Right atrium auricular region (tissue), 2 donors: ENCODE data around the gene SERPINB2. TPM values are rescaled to one million over a fixed set of nuclear protein-coding genes. Genes with fewer than 3 reads are reported as not detected.

Experiments
- DNase-seq: peaks from one replicate; pipeline ENCODE4 v3.0.0-alpha.2; 2019; ENCODE audit warnings: low spot score
- H3K27ac ChIP-seq, 2 donors: fragments of 200-600 bp; sonication (generic); 1 replicate in 1 of 2; 2 replicates in 1 of 2; pipeline ENCODE4 v1.5.1; 2016 to 2019
- H3K27me3 ChIP-seq, 2 donors: fragments of 200-600 bp; sonication (generic); one replicate each; pipeline versions ENCODE4 v1.5.1 to v1.6.0; 2017 to 2019
- H3K36me3 ChIP-seq: fragments of 200-600 bp; sonication (generic); one replicate; pipeline ENCODE4 v1.5.1; 2016
- H3K4me1 ChIP-seq, 2 donors: fragments of 200-600 bp; sonication (generic); one replicate each; pipeline versions ENCODE4 v1.5.1 to v1.6.0; 2017 to 2019
- H3K4me3 ChIP-seq, 2 donors: fragments of 200-600 bp; sonication (generic); 1 replicate in 1 of 2; 2 replicates in 1 of 2; pipeline ENCODE4 v1.5.1; 2017 to 2019; ENCODE audit warnings: mild to moderate bottlenecking in 1 of 2, moderate library complexity in 1 of 2
- H3K9me3 ChIP-seq, 2 donors: fragments of 200-600 bp; sonication (generic); one replicate each; pipeline ENCODE4 v1.5.1; 2019
- total RNA-seq, 2 donors: library from RNA; depleted of rRNA; stranded (reverse); fragments of >200 nt; gene quantifications; one replicate each; pipeline ENCODE4 v1.1.0, GENCODE V29; 2016
- TF ChIP-seq, protein P1 (sequence below), 2 donors: fragments of 200-600 bp; sonication (generic); IDR thresholded peaks; one replicate each; pipeline ENCODE4 v1.5.1; 2019; ENCODE audit warnings: antibody characterized with exemption in 2 of 2

The SERPINB2 gene
- 1 to 10 TPM in 1 of 2 donors, under 1 TPM in 1; 0.94 to 2.3 TPM for total RNA-seq

- Histone ChIP-seq H3K27ac (no peak within 1 kb of the TSS), H3K36me3 (no peaks in the 10 kb centered on the region), H3K4me1 (peaks cover 0 to 9% of the 10 kb centered on the region in 2 donors), H3K4me3 (no peak within 1 kb of the TSS), H3K9me3 (no peaks in the 10 kb centered on the region), H3K27me3 (no peaks in the 10 kb centered on the region)
- no peak for DNase-seq
- TF ChIP-seq, protein P1, sequence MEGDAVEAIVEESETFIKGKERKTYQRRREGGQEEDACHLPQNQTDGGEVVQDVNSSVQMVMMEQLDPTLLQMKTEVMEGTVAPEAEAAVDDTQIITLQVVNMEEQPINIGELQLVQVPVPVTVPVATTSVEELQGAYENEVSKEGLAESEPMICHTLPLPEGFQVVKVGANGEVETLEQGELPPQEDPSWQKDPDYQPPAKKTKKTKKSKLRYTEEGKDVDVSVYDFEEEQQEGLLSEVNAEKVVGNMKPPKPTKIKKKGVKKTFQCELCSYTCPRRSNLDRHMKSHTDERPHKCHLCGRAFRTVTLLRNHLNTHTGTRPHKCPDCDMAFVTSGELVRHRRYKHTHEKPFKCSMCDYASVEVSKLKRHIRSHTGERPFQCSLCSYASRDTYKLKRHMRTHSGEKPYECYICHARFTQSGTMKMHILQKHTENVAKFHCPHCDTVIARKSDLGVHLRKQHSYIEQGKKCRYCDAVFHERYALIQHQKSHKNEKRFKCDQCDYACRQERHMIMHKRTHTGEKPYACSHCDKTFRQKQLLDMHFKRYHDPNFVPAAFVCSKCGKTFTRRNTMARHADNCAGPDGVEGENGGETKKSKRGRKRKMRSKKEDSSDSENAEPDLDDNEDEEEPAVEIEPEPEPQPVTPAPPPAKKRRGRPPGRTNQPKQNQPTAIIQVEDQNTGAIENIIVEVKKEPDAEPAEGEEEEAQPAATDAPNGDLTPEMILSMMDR (IDR thresholded peaks at IDR 0.05) = no peak
Observed at GRCh38 chr18:63887424-63887823, at the start of gene SERPINB2. Gene SERPINB2, plus strand, starts transcription at chr18:63887705. Its CDS starts 3,740 bp downstream, at chr18:63891445.

GRCh38 chr18:63843008-63843407 lies 44.5 kb upstream of the SERPINB2 start:
- no peaks in the 10 kb centered on the region for H3K4me1 ChIP-seq
- no peaks in the 10 kb centered on the region for H3K27me3 ChIP-seq
- no peak overlapping the region for H3K4me3 ChIP-seq

DNA sequence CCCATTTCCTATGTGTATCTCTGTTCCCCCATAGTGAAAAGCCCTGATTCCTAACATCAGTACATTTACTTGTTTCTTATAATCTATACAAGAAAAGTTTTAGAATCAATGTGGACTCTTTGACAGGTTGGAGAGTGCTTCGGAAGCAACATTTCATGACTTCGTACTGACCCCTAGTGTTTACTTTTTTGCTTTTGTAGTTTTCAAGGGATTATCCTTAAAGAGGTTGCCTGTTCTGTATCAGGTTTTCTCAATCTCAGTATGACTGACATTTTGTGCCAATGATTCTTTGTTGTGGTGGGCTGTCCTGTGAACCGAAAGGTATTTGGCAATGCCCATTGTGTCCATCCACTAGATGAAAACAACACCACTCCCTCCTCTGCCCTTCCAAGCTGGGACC lies 43.3 kb upstream of the SERPINB2 start:
- Histone ChIP-seq H3K36me3 (no peaks in the 10 kb centered on the region), H3K9me3 (no peaks in the 10 kb centered on the region), H3K27ac (no peak overlapping the region), H3K4me1 (no peaks in the 10 kb centered on the region), H3K27me3 (no peaks in the 10 kb centered on the region), H3K4me3 (no peak overlapping the region)
- DNase-seq = no peak
- TF ChIP-seq, protein P1 (IDR thresholded peaks at IDR 0.05) = peak in 1 of 2 donors; percentile 39

More at GRCh38 chr18:63843008-63843407, 44.5 kb upstream of the SERPINB2 start:
- no peak for DNase-seq
- Histone ChIP-seq H3K36me3 (no peaks in the 10 kb centered on the region), H3K27ac (no peak overlapping the region), H3K9me3 (no peaks in the 10 kb centered on the region)
- TF ChIP-seq, protein P1 (IDR thresholded peaks at IDR 0.05) = no peak

DNA sequence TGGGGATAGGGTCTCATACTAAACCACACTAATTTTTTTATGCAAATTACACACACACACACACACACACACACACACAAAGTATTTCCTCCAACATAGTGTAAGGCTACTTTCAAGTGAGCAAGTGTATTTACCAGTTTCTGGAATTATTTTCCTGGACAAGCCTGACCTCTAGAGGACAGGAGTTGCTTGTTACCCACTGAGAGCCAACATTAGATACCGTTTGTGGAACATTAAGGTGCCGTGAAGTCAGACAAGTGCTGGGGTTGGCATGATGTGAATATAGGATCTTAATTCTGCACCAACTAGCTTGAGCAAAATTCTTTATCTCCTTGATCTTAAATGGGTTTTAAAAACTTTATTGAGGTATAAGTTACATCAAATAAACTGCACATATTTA lies 39.3 kb upstream of the SERPINB2 start:
- H3K4me1 ChIP-seq = no peaks in the 10 kb centered on the region
- H3K9me3 ChIP-seq = no peaks in the 10 kb centered on the region
- no peak overlapping the region for H3K27ac ChIP-seq
- TF ChIP-seq, protein P1 (IDR thresholded peaks at IDR 0.05) = peak in 1 of 2 donors; percentile 60
- DNase-seq = no peak
- no peaks in the 10 kb centered on the region for H3K36me3 ChIP-seq
- no peaks in the 10 kb centered on the region for H3K27me3 ChIP-seq
- H3K4me3 ChIP-seq = no peak overlapping the region

- DNase-seq = no peak
- H3K36me3 ChIP-seq = no peaks in the 10 kb centered on the region
Observed at GRCh38 chr18:63850020-63850419, 37.5 kb upstream of the SERPINB2 start.

More at GRCh38 chr18:63850020-63850419, 37.5 kb upstream of the SERPINB2 start:
- H3K4me3 ChIP-seq = no peak overlapping the region
- no peaks in the 10 kb centered on the region for H3K27me3 ChIP-seq
- H3K9me3 ChIP-seq = no peaks in the 10 kb centered on the region
- TF ChIP-seq, protein P1 (IDR thresholded peaks at IDR 0.05) = peak in 1 of 2 donors; percentile 35
- H3K27ac ChIP-seq = no peak overlapping the region
- no peaks in the 10 kb centered on the region for H3K4me1 ChIP-seq
